Mesenchymal stem cell (in vitro differentiated cells and primary cell): Measurements from ENCODE around the gene UNC13B.

Experiments
- DNase-seq: peaks from one replicate; pipeline ENCODE4 v3.0.0-alpha.2; 2013
- H2AFZ ChIP-seq: one replicate; pipeline ENCODE4 v1.6.1; 2013; ENCODE audit warnings: low read depth, mild to moderate bottlenecking, control low read depth, inconsistent platforms, low read length, moderate library complexity
- H2AK5ac ChIP-seq: 2 replicates; pipeline ENCODE4 v1.6.1; 2013; ENCODE audit warnings: low read length, moderate library complexity, mild to moderate bottlenecking, inconsistent platforms; ENCODE audit not compliant: severe bottlenecking
- H2BK120ac ChIP-seq: one replicate; pipeline ENCODE4 v1.6.1; 2013; ENCODE audit warnings: low read depth, mild to moderate bottlenecking, inconsistent platforms, low read length, moderate library complexity
- H2BK12ac ChIP-seq, 2 experiments: one replicate each; pipeline ENCODE4 v1.6.1; 2013; ENCODE audit warnings: inconsistent platforms in 2 of 2, low read length in 2 of 2, mild to moderate bottlenecking in 2 of 2, moderate library complexity in 2 of 2, control low read depth in 1 of 2
- H2BK15ac ChIP-seq: one replicate; pipeline ENCODE4 v1.6.1; 2013; ENCODE audit warnings: mild to moderate bottlenecking, low read depth, inconsistent platforms; ENCODE audit not compliant: poor library complexity, severe bottlenecking
- H2BK5ac ChIP-seq: 2 replicates; pipeline ENCODE4 v1.6.1; 2013; ENCODE audit warnings: low read depth, mild to moderate bottlenecking, low read length, control low read depth, inconsistent platforms; ENCODE audit not compliant: poor library complexity, severe bottlenecking
- H3K14ac ChIP-seq, 2 experiments: one replicate each; pipeline ENCODE4 v1.6.1; 2013; ENCODE audit warnings: inconsistent platforms in 2 of 2, low read length in 2 of 2, control low read depth in 1 of 2, mild to moderate bottlenecking in 1 of 2, moderate library complexity in 1 of 2
- H3K18ac ChIP-seq, 2 experiments: one replicate each; pipeline ENCODE4 v1.6.1; 2013; ENCODE audit warnings: inconsistent platforms in 2 of 2, low read length in 2 of 2, control low read depth in 1 of 2, low read depth in 1 of 2, mild to moderate bottlenecking in 1 of 2
- H3K23ac ChIP-seq, 2 experiments: one replicate each; pipeline ENCODE4 v1.6.1; 2013; ENCODE audit warnings: inconsistent platforms in 2 of 2, low read length in 2 of 2, mild to moderate bottlenecking in 2 of 2, moderate library complexity in 2 of 2, control low read depth in 1 of 2
- H3K27ac ChIP-seq: 2 replicates; pipeline ENCODE4 v1.5.1; 2013; ENCODE audit warnings: mild to moderate bottlenecking, moderate library complexity, low read length, control low read depth, inconsistent platforms; ENCODE audit not compliant: poor library complexity, severe bottlenecking
- H3K27me3 ChIP-seq, 2 experiments: 2 replicates each; pipeline versions ENCODE4 v1.6.1 to v1.7.0; 2013; ENCODE audit warnings: low read length in 2 of 2, mild to moderate bottlenecking in 2 of 2, moderate library complexity in 2 of 2, control low read depth in 1 of 2, inconsistent platforms in 1 of 2; ENCODE audit not compliant: control insufficient read depth in 1 of 2, insufficient read depth in 1 of 2
- H3K36me3 ChIP-seq, 2 experiments: 2 replicates each; pipeline versions ENCODE4 v1.6.1 to v1.7.0; 2013; ENCODE audit warnings: low read length in 2 of 2, control low read depth in 1 of 2, inconsistent platforms in 1 of 2, low read depth in 1 of 2, mild to moderate bottlenecking in 1 of 2; ENCODE audit not compliant: insufficient read depth in 2 of 2, control insufficient read depth in 1 of 2
- H3K4ac ChIP-seq, 2 experiments: one replicate each; pipeline ENCODE4 v1.6.1; 2013; ENCODE audit warnings: inconsistent platforms in 2 of 2, low read length in 2 of 2, mild to moderate bottlenecking in 2 of 2, moderate library complexity in 2 of 2, control low read depth in 1 of 2, low read depth in 1 of 2
- H3K4me1 ChIP-seq: 2 replicates; pipeline ENCODE4 v1.6.1; 2013; ENCODE audit warnings: low read depth, low read length, control low read depth; ENCODE audit not compliant: control insufficient read depth, insufficient read depth
- H3K4me2 ChIP-seq: 2 replicates; pipeline ENCODE4 v1.6.1; 2013; ENCODE audit warnings: low read length, mild to moderate bottlenecking, inconsistent platforms; ENCODE audit not compliant: poor library complexity, severe bottlenecking
- H3K4me3 ChIP-seq, 2 experiments: 2 replicates each; pipeline versions ENCODE4 v1.5.1 to v1.7.0; 2013; ENCODE audit warnings: low read length in 2 of 2, mild to moderate bottlenecking in 2 of 2, control low read depth in 1 of 2, low read depth in 1 of 2; ENCODE audit not compliant: insufficient read depth in 1 of 2
- H3K79me1 ChIP-seq: replicated peaks from 2 replicates; pipeline ENCODE4 v1.6.1; 2013; ENCODE audit warnings: mild to moderate bottlenecking, control low read depth, low read length, inconsistent platforms; ENCODE audit not compliant: poor library complexity, severe bottlenecking
- H3K9ac ChIP-seq: 2 replicates; pipeline ENCODE4 v1.7.0; 2013; ENCODE audit warnings: mild to moderate bottlenecking, low read length, moderate library complexity
- H3K9me3 ChIP-seq: 2 replicates; pipeline ENCODE4 v1.7.0; 2013; ENCODE audit warnings: mild to moderate bottlenecking, low read length; ENCODE audit not compliant: control insufficient read depth
- H4K8ac ChIP-seq: one replicate; pipeline ENCODE4 v1.6.1; 2013; ENCODE audit warnings: inconsistent platforms, mild to moderate bottlenecking, low read length, moderate library complexity
- H4K91ac ChIP-seq: one replicate; pipeline ENCODE4 v1.6.1; 2013; ENCODE audit warnings: mild to moderate bottlenecking, low read length, inconsistent platforms
- WGBS: methylation state at CpG from one replicate; pipeline ENCODE4 v1.1.7; 2013; ENCODE audit warnings: mixed read lengths; 5-methylcytosine and 5-hydroxymethylcytosine counted together

UNC13B gene

DNA sequence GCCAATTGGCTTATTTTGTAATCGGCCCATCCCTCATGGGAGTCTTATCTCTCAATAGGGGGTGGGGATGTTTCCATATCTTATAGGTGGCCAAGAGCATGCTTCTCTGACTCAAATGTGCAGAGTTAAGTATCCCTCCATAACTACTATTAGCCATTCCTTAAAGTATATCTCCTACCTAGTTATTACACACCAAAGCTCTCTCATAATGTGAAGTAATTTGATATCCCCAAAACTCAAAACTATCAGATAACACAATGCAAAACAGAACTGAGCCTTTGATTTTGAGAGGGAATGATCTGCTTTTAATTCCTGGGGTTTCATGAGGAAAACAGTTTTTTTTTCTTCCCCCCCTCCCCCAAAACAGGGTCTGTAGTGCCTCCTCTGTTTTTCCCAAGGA, 28.4 kb downstream of the UNC13B start:
- Histone ChIP-seq H3K4me3 (no peak overlapping the region), H2AK5ac (no peak overlapping the region), H3K4me2 (no peak overlapping the region)

DNA sequence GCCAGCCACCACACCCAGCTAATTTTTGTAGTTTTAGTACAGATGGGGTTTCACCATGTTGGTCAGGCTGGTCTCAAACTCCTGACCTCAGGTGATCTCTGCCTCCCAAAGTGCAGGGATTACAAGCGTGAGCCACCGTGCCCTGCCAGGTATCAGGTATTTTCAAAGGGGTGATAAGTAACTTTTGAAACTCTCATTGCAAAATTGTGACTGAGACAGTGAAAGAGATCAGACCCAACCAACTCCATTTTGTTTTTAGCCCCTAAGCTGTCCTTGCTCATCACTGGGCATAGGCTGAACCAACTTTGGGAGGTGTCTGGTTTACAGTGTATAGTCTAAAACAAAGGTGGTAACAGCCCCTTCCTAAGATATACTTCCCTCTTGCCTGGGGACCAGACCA, 29.3 kb downstream of the UNC13B start:
- no peak overlapping the region for H2BK12ac ChIP-seq
- H2AFZ ChIP-seq = no peak overlapping the region
- no peak overlapping the region for H3K27ac ChIP-seq
- H3K9me3 ChIP-seq = peaks cover 34% of the 10 kb centered on the region
- WGBS = 100% methylated on average over 2 of the region's 2 CpGs
- no peak overlapping the region for H3K9ac ChIP-seq
- no peaks in the 10 kb centered on the region for H3K27me3 ChIP-seq
- H2AK5ac ChIP-seq = no peak overlapping the region
- no peak overlapping the region for H4K8ac ChIP-seq
- no peak overlapping the region for H2BK120ac ChIP-seq
- peaks cover 3% of the 10 kb centered on the region for H3K79me1 ChIP-seq
- no peak overlapping the region for H3K4ac ChIP-seq
- peaks cover 0 to 3% of the 10 kb centered on the region in 2 experiments for H3K36me3 ChIP-seq
- DNase-seq = no peak
- no peak overlapping the region for H2BK15ac ChIP-seq
- no peak overlapping the region for H3K14ac ChIP-seq
- H3K4me1 ChIP-seq = no peaks in the 10 kb centered on the region
- no peak overlapping the region for H3K4me3 ChIP-seq
- no peak overlapping the region for H3K23ac ChIP-seq
- H4K91ac ChIP-seq = no peak overlapping the region
- no peak overlapping the region for H3K18ac ChIP-seq
- H3K4me2 ChIP-seq = no peak overlapping the region
- no peak overlapping the region for H2BK5ac ChIP-seq

More for the DNA sequence above, 28.4 kb downstream of the UNC13B start:
- Histone ChIP-seq H4K8ac (no peak overlapping the region), H3K4ac (no peak overlapping the region), H2BK120ac (no peak overlapping the region), H3K9me3 (peaks cover 34% of the 10 kb centered on the region), H2BK12ac (no peak overlapping the region), H3K27ac (no peak overlapping the region), H3K9ac (no peak overlapping the region), H3K4me1 (no peaks in the 10 kb centered on the region), H3K36me3 (peaks cover 0 to 3% of the 10 kb centered on the region in 2 experiments), H4K91ac (no peak overlapping the region), H2BK15ac (no peak overlapping the region), H3K23ac (no peak overlapping the region), H3K14ac (no peak overlapping the region), H3K18ac (no peak overlapping the region), H2BK5ac (no peak overlapping the region), H2AFZ (no peak overlapping the region), H3K27me3 (no peaks in the 10 kb centered on the region), H3K79me1 (peaks cover 4% of the 10 kb centered on the region)
- no CpG with 5 or more reads among the region's 1 CpG for WGBS
- no peak for DNase-seq

DNA sequence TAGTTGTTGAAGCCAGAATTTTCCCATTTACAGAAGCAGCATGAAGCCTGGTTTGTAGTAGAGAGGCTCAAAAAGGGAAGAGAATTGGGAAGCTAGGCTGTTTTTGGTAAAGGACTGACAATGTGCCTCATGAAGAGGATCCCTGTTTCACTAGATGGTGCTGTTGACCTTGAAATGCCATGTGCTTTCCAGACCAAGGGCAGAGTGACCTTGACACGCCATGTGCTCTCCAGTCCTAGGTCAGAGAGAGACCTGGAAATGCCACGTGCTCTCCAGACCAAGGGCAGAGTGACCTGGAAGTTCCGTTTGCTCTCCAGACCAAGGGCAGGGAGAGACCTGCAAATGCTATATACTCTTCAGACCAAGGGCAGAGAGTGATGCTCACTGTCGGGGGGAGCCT, 32.0 kb downstream of the UNC13B start:
- Histone ChIP-seq H2BK15ac (no peak overlapping the region), H3K27me3 (no peaks in the 10 kb centered on the region), H3K18ac (no peak overlapping the region), H2AFZ (no peak overlapping the region), H2BK5ac (no peak overlapping the region), H3K9me3 (peaks cover 45% of the 10 kb centered on the region), H3K27ac (no peak overlapping the region), H2BK12ac (no peak overlapping the region), H3K4ac (no peak overlapping the region), H3K36me3 (peaks cover 0 to 3% of the 10 kb centered on the region in 2 experiments), H2BK120ac (no peak overlapping the region), H3K79me1 (peaks cover 5% of the 10 kb centered on the region), H3K4me1 (no peaks in the 10 kb centered on the region), H4K91ac (no peak overlapping the region), H4K8ac (no peak overlapping the region), H3K4me2 (no peak overlapping the region), H3K14ac (no peak overlapping the region), H3K9ac (no peak overlapping the region), H2AK5ac (no peak overlapping the region), H3K4me3 (no peak overlapping the region), H3K23ac (no peak overlapping the region)
- 93% methylated on average over 4 of the region's 4 CpGs for WGBS
- no peak for DNase-seq

DNA sequence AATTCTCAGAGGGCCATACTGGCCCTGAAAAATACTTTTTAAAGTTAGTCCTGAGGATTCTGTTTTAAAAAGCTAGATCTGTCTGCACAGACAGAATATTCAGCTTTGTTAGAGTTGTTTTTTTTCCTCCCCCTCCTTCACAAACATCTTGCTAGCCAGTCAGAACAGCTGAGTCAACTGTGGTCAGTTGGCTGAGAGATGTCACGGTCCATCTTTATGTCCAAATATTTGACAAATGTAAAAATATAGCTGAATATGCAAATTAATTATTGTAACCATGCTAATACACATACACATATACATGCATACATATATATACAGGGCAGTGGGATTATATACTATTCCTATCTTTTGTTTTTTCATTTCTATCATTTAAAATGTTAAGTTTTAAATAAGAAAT, 33.9 kb downstream of the UNC13B start:
- DNase-seq = peak; percentile 8
- Histone ChIP-seq H3K27me3 (no peaks in the 10 kb centered on the region), H3K4me3 (no peak overlapping the region), H2BK12ac (no peak overlapping the region), H3K23ac (no peak overlapping the region), H2BK120ac (no peak overlapping the region), H3K9ac (peak overlapping the region; percentile 12), H3K4me2 (no peak overlapping the region), H3K18ac (no peak overlapping the region), H3K4me1 (no peaks in the 10 kb centered on the region), H3K36me3 (no peaks in the 10 kb centered on the region), H4K8ac (no peak overlapping the region), H2AK5ac (no peak overlapping the region), H4K91ac (no peak overlapping the region), H2BK5ac (no peak overlapping the region), H2AFZ (no peak overlapping the region), H3K9me3 (peaks cover 45% of the 10 kb centered on the region), H2BK15ac (no peak overlapping the region), H3K79me1 (peaks cover 5% of the 10 kb centered on the region), H3K14ac (no peak overlapping the region), H3K4ac (no peak overlapping the region), H3K27ac (no peak overlapping the region)
- no CpG with 5 or more reads among the region's 1 CpG for WGBS
